Hypothalamus (tissue), 51 donors: ENCODE measurements around the gene SYNPO.

ENCODE experiments used
- DNase-seq, 51 donors: peaks; one replicate each; lab custom pipeline; 2025; lab: John Stamatoyannopoulos, UW

The SYNPO gene

DNA sequence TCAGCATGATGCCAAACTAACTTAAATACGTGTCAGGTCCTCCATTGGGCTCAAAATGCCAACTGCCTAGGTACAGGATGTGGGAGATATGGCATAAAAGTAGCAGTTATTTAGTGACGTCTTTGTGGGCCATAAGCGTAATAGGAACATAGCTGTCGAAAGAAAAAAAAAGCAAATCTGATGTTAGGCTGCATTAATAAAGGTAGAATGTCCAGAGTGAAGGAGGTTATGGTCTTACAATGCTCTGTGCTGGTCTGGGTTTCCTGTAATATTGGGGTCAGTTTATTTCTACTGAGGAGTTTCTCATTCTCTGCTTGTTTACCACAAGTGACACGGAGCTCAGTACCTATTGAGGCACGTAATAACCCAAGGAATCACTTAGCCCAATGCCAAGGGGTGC is 33.4 kb upstream of the SYNPO start:
- no peak for DNase-seq

DNA sequence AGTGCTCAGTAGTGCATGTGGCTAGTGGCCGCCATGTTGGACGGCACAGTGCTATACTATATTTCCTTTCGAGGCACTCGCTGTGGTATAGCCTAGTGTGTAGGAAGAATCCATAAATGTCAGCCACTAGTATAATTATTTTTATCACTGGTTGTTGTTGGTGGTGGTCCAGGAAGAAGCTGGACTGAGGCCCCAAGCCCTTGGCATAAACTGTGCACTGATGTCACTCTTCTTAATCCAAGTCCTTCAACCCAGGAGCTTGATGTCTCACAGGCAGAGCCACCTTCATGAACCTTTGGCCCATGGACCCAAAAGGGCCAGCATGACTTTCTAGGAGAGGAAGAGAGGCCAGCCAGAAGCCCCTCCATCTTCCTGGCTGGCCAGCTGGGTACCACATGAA is 32.5 kb upstream of the SYNPO start:
- DNase-seq = no peak

DNA sequence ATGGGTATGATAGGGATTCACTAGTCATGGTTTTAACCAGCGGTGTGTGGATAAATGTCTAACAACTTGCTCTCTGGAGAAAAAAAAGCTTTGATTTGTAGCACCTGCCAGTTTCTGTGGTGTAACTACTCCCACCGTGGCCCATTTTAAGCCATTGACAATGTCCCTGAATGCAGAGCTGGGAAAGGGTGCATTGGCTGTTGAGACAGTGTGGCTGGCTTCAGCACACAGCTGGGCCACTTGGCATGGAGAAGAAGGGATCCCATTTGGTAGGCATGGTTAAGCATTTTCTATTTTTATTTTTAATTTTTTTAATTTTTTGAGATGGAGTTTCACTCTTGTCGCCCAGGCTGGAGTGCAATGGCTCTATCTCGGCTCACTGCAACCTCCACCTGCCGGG is 31.5 kb upstream of the SYNPO start:
- no peak for DNase-seq

DNA sequence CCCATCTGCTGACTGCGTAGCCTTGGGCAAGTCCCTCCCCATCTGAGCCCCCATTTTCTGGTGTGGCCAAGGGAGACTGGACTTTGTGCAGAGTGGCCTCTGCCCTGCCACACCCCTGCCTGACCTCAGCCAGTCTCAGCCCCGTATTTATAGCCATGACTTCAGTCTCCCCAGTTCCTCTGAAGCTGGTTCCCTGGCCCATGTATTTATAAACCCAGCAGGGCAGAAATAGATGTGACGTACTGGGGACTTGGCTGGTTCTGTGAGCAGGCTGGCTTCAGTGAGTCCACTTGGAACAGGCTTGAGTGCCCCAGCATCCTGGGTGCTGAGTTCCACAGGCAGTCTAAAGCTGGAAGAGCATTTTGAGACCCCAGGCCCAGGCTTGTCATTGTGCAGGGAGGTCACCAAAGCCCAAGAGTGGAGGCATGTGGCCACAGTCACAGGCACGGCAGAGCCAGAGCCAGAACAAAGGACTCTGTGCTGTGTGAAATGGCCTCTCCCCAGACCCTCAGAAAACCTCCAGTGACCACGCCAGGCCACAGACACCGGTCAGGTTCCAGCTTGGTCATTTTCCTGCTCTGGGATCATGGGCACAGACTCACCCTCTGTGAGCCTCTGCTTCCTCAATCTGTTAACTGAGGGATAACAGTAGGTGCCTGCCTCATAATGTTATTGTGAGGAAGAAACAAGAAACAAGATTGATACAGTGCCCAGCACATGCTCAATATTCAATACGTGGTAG is 30.4 kb upstream of the SYNPO start:
- peak in 13 of 51 donors; percentile 7 to 45 (median 27) for DNase-seq

DNA sequence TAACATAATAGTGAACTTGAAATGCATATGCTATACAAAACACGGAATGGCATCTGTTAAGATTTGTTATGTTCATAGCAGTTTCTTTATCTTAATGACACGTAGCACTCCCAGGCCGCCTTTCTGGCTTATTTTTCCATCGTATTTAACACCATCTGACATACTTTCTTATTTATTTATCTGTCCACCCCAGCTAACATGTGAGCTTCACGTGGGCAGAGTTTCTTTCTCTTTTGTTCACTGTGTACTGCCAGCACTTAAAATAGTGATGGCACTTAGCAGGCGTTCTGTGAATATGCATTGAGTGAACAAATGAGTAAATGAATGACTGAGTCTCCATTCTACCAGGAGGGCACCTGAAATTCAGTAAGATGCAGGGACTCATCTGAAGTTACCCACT is 29.4 kb upstream of the SYNPO start:
- no peak for DNase-seq

DNA sequence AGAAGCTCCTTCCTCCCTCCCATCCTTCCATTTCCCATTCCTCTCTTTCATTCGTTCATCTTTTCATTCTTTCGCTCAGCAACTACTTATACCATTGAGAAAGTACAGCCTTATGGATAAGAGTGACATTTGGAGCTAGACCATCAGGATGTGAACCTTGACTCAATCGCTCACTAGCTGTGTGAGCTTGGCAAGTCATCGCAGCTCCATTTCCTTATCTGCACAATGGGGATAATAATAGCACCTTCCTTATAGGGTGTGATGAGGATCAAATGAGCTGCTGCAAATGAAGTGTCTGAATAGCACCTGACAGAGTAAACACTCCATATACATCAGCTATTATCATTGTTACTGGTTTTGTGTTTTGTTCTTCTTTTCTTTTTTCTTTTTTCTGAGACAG is 28.1 kb upstream of the SYNPO start:
- no peak for DNase-seq

DNA sequence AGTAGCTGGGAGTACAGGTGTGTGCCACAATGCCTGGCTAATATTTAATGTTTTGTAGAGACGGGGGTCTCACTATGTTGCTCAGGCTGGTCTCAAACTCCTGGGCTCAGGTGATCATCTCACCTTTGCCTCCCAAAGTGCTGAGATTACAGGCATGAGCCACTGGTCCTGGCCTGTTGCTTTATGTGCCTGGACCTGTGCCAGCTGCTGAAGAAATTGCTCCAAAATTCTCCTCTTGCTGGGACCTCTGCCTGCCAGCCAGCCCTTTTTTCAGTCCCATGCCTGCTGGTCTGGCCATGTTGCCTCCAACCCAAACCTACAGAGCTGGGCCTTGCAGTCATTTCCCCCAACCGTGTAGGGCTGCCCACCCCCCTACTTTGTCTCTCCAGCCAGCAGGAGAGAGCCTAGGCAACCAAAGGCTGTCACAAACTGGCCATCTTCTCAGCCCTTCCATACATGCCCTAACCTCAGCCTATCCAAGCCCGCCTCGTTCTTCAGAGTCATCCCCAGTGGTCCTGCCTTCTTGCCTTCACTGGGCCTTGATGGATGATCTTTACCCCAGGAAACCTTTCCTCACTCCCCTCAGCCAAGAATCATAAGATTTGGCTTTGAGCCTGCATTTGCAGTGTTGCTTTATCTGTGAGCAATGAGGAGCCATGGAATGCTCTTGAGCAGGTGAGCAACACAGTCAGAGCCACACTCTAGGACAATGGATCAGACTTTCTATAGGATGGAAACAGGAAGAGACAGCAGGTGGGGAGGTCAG is 27.4 kb upstream of the SYNPO start:
- no peak for DNase-seq

DNA sequence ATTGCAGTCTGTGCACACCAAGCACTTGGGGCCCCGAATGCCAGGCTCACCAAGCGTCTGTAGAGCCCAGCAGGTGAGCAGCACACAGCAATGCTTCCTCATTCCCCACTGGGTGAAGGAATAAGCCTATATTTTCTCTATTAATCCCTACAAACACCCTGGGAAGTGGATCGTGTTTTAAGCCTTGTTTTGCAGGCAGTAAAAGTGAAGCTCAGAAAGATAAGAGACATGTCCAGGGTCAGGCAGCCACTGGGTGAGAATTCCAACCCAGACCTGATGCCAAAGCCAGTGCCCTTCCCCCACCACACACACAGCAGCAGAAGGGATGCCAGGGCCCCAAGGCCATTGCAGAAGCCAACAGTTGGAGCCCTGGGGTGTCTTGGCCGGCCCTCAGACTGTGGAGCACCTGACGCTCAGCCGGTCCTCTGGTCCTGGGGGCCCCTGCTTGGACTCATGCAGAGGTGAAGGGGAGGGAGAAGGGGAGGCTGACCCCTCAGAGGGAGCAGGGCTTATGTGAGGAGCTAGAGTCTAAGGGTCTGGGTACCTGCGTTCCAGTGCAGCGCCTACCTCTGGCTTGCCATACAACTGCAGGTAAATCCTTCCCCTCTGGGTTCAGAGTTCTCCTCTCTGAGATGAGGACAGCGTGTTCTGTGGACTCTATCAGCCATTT is 26.3 kb upstream of the SYNPO start:
- no peak for DNase-seq

DNA sequence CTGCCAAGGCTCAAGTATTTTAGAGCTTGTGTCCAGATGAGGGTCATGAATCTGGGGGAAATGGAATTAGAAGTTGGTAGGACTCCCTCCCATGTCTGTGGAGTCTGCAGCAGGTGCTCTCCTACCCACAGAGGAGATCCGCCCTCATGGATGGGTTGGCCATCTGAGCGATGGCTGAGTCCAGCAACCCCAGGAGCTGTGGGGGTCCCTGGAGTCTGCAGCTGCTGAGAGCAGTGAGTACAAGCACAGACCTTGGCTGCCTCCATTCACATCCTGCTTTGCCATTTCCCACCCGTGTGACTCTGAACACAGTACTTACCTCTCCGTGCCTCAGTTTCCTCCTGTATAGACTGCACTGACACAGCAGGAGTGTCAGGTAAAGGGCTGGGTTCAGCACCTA is 25.8 kb upstream of the SYNPO start:
- no peak for DNase-seq

DNA sequence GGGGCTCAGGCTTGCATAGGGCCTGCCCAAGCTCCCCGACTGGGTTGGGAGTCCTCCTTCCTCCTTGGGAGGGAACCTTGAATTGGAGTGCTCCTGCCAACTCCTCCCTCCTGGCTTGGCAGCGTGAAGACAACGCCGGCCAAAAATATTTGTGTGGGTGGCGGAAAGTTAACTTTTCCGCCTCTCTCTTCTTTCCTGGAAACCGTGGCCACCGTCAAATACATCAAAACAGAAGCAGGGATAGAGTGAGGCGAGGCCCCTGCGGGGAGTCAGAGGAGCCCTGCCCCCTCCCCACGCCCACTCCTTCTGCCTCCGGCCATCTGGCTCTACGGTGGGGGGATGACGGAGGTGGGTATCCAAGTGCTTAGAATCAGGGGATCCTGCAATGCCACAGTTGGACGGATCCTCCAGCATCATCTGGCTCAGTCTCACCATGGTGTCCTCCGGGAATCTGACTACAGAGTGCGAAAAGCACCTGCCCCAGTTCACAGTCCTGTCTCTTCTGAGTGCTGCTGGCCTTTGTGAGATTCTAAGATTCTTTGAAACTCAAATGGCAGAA is 25.2 kb upstream of the SYNPO start:
- DNase-seq = no peak

DNA sequence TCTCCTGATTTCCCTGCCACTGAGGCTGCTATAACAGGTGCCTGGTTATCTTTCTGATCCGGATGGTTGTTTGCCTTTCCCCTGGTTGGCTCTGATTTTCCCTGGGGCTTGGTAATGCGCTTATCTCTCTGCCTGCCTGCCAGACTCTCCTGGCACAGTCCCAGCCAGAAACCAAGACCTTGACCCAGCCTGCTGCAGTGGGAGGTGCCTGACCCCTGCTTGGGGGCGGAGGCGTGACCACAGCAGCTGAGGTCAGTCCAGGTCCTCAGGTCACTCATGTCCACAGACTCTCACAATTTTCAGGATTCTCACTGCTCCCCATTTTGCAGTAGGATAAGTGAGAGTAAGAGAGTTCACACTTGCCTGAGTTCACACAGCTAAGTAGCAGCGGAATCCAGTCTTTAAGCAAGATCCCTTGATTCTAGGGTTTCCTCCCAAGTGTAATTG is 24.4 kb upstream of the SYNPO start:
- DNase-seq = no peak

DNA sequence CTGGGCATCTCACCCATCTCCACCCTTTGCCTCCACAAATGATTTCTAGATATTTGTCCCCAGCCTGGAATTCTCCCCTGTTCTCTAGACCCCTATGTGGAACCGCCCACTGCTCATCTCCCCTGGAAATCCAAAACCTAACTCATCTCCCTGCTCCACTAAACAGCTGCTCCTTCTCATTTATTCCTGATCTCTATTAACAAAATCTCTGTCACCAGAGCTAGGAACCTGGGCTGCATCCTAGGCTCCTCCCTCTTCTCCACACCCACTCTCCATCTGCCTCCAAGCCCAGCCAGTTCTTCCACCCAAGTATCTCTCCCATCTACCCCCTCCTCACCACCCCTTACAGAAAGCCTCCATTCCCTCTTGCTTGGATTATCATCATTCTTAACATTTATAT is 24.0 kb upstream of the SYNPO start:
- DNase-seq = peak in 1 of 51 donors; percentile 14

DNA sequence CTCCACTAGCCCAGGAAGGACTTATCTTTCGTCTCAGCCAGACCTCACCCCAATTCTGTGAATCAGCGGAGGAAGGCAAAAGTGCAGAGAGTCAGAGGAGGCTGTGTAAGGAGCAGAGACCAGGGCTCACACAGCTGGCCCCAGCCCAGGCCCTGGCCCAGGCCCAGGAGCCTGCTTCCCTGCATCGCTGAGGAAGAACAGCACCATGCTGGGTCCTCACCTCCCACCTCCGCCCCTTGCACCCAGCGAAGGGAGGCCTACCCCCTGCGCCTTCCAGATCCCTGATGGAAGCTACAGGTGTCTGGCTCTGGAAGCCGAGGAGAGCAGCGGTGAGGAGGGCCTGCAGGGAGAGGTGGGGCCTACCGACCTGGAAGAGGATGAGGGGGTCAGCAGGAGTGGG is 22.3 kb upstream of the SYNPO start:
- no peak for DNase-seq

DNA sequence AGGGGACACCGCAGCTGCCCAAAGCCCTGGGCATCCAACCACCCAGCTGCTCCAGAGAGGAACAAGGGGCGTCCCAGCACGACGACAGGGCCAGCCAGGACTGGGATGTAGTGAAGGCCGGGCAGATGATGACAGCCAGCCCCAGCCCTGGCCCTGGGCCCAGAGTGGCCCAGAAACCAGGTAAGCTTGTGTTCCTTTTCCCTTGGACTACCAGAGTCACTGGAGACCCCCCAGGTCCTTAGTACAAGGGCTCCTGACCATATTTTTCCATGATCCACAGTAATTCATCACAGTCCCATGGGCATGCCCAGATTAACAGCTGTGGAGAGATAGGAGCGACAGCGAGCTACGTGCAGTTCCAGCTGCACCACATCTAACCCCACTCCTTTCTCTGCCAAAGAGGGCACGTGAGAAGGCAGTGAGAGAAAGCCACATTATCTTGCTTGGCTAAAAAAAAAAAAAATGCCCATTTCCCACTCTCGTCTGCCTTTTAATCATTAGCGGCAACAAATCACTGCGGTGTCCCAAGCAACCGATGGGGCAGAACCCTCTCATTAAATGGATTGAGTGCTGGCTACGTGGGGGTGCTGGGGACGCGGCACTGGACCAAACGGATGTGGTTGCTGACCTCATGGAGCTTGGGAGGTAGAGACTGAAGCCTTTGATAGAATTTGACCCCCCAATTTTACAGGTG is 21.7 kb upstream of the SYNPO start:
- DNase-seq = peak in 1 of 51 donors; percentile 8

DNA sequence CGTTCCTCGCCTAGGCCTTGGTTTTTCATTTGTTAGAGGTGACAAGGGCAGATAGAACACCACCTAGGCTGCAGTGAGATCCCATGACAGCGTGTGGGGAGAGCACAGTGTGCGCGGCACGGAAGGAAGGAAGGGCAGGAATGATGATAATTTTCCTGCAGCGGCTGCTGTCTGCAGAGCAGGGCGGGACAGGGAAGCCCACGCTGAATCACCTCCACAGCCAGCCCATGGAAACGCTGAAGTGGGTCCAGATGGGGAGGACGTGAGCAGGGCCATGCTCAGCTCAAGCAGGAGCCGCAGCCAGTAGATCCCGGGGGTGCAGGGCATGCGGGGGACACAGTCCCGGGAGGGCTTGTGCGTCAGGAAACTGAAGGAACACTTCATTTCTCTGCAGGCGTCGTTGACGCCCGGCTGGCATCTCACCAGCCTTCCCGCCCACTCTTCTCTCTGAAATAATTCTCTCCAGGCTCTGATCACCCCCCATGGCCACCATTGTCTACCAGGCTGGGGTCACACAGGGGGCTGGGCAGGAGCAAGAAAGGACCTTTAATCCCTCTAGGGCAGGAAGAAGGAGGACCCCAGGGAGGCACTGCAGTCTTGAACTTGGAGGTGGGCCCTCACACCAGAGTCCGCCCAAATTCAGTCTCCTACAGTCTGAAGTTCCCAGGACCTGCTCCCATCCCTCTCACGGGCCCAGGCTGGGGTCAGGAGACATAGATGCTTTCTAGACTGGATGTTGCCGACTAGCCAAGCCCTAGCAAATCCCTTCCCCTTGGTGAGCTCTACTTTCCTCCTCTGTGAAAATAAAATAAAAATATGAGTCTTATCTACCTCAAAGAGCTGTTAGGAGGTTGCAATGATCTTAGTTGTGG is 20.9 kb upstream of the SYNPO start:
- DNase-seq = peak in 1 of 51 donors; percentile 63

DNA sequence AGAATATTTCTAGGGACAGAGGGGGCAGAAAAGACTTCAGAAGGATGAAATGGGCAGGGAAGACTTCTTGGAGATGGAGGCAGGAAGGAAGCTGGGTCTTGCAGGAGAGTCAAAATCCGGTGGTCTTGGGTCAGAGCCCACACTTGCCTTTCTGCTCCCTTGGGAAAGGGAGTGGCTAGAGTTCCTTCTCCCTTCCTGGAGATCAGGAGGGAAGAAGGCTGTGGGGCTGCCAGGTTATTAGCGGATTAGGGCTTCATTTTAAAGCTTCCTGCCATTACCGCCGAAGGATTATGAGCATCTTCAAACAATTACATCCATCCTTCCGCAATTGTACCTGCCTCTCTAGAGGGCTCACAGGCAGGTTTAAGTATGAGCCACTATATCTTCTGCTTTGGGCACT is 19.2 kb upstream of the SYNPO start:
- DNase-seq = no peak

DNA sequence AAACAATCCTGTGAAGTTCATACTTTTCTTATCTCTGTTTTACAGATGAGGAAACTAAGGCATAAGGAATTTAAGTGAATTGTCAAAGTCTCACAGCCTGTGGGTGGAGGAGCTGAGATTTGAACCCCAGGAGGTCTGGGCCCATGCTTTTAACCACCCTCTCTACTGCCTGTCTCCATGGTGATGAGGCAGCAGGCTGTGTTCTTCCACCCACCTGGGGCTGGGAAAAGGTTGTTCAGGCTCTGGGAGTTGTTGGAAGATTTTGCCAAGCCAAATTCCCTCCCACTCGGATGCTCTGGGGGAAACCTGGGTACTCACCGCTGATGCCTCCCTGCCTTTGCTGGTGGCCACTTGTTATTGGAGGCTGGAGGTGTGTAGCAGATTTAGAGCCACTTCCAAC is 18.3 kb upstream of the SYNPO start:
- peak in 1 of 51 donors; percentile 41 for DNase-seq

DNA sequence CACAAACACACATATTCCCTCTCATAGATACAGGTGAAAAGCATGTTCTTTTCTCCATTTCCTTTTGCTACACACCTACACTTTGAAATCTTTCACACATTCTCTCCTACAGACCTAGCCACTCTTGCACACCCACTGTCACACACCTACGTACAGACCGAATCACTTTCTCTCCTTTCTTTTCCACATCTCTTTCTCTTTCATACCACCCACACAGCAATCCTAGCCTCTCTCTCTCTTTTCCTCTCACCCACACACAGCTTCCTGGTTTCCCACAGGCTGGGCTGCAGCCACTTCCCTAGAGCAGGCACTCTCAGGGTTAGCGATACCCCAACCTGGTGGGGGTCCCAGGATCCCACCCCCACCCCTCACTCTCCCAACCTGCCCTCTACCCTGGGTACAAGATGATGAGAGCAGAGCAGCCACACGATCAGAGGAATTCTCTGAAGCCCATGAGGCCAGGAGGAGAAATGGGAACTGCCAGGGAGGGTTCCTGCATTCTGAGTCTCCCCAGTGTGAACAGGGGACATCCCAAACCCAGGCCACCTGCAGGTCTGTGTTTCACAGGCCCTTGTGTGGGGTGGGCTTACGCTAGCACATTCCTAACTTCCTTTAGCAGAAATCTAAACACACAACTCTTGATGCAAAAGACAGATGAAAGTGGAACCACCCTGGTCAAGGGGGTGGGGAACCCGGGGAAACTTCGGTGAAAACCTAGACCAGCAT is 17.1 kb upstream of the SYNPO start:
- DNase-seq = peak in 1 of 51 donors; percentile 44

DNA sequence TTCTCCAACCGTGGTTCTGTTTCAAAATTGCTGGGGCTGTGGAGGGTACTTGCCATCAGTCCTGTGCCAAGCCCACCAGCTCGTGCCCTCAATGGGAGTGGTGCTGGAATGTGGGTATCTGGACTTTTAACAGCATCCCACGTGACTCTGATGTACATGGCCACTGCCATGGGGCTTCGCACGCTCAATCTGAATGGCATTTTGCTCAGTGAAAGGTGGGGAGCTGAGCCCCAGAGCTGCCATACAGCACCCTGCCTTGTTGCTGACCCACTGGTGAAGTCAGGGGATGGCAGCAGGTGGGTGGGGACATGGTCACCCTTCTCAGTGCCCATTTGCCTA is 16.6 kb upstream of the SYNPO start:
- no peak for DNase-seq
